ENCODE data around the gene ATG10.
A peak's percentile ranks its signal among the peaks of the same experiment; 100 is the strongest.
"Not testable (repeated sequence)": the region's sequence is repeated elsewhere in the genome, so short reads cannot be mapped to it uniquely, and the experiment has no call there.

ATG10 gene

DNA sequence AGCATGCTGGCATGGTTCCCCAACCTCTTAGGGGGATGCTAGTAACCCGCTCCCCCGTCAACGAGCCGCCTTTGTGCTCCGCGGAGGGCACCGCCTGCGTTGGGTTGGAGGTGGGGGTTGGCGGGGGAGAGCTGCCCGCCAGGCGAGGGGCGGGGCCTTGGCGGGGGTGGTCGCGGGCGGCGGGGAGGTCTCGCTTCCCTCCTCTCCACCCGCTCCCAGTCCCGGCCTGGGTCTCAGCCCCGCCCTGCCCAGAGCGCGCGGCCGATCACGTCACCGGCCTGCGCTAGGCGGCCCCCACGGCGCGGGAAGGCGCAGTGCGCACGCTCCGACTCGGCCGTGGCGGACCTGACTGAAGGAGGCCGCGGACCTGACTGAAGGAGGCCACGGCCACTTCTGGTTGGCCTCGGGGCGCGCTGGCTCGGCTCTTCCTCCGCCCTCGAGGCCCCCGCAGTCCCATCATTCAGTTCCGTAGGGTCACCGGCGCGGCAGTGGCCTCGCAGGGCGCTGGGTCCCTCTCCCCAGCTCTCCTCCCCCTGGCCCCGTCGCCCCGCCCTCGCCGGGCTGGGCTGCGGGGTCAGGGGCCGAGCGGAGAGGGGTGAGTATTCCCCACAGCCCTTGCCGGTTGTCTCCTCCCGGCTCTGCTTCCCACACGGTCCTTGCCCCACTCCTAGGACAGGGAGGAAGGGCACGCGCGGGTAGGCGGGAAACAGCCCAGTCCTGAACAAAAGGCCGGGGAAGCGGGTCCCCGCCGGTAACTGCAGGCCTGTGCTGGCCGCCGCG lies at the start of gene ATG10:
TSS of gene ATG10 (plus strand) at position 312 of the 780 bp plus-strand sequence. CDS start 15,548 bp downstream, outside the sequence.
- DNase-seq (ENCODE audit: low read depth in 3 of 3) = peak; percentile 75 to 86 (median 76)

DNA sequence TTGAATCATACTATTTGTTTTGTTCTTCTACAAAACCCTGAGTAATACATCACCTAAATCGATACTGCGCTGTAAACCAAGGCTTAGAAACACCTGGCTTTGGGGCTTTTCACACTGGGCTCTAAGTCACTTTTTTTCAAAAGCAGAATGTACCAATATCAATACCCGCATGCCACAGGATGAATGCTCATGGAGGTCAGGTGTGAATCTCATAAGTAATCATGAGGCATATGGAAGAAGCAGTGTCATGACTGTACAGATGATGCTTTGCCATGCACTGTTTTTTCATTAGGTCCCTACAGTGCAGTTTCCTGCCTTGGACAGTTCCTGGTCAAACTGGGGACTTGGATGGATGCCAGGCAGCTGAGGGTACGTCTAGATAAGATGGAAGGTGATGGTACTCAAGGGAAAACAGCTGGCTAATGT lies 49.0 kb upstream of the ATG10 start:
- no peak for DNase-seq (ENCODE audit: low read depth in 3 of 3)

DNA sequence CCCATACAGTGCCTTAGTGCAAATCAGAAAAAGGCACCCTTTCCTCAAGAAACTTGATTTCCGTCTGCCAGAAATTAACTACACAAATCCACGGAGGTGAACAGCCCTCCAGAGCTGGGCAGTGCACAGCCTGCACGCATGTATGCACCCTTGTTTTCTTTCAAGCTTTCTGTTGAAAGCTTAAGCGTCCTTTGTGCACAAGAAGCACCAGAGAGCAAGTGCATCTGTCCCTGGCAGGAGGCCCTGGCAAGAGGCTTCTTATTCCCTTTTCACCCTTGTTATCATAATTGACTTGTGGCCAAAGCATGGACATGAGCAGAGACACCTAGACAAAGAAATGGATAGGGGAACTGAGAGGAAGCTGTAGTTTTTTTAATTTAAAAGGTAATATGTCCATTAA lies 47.4 kb upstream of the ATG10 start:
- DNase-seq (ENCODE audit: low read depth in 3 of 3) = no peak

- DNase-seq (ENCODE audit: low read depth in 3 of 3) = no peak
Measured at GRCh38 chr5:81925009-81925408, 46.8 kb upstream of the ATG10 start.

- DNase-seq (ENCODE audit: low read depth in 3 of 3) = no peak
Measured at GRCh38 chr5:81925981-81926380, 45.8 kb upstream of the ATG10 start.

DNA sequence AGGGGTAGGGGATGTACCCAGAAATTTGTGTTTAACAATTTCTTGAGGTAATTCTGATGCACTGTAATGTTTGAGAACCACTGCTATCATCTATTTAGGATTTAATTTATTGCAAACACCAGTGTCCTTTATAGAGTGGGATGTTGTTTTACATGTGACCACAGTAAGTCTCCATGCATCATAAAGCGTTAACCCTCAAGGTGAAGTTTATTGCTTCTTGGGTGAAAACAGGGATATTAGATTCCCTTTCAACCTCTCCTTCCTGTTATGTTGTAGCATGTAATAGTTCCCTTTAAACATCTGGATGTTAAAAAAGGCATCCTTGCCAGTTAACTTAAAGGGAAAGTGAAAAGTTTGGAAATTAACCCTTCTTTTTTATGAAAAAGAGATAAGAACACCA lies 35.8 kb upstream of the ATG10 start:
- no peak for DNase-seq (ENCODE audit: low read depth in 3 of 3)

GRCh38 chr5:81936750-81937149 lies 35.1 kb upstream of the ATG10 start:
- DNase-seq (ENCODE audit: low read depth in 3 of 3) = no peak

GRCh38 chr5:81942746-81943145 lies 29.1 kb upstream of the ATG10 start:
- no peak for DNase-seq (ENCODE audit: low read depth in 3 of 3)

- DNase-seq (ENCODE audit: low read depth in 3 of 3) = no peak
Measured at GRCh38 chr5:81948349-81948748, 23.5 kb upstream of the ATG10 start.

DNA sequence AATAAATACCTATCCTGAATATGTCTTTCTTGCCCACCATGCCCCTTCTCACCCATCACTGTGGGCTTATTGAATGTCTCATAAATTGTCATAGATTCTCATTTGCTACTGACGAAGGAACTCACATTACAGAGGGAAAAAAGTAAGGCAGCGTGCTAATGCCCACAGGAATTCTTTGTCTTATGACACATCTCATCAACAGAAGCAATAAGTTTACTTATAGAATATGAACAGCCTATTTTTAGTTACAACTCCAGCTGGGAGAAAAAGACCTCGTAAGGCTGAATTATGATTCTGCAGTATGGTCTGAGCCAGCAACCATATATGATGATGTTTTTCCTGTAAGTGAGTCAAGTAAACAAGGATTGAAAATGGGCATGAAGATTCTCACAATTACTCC lies 22.4 kb upstream of the ATG10 start:
- no peak for DNase-seq (ENCODE audit: low read depth in 3 of 3)

GRCh38 chr5:81950996-81951395 lies 20.8 kb upstream of the ATG10 start:
- no peak for DNase-seq (ENCODE audit: low read depth in 3 of 3)

DNA sequence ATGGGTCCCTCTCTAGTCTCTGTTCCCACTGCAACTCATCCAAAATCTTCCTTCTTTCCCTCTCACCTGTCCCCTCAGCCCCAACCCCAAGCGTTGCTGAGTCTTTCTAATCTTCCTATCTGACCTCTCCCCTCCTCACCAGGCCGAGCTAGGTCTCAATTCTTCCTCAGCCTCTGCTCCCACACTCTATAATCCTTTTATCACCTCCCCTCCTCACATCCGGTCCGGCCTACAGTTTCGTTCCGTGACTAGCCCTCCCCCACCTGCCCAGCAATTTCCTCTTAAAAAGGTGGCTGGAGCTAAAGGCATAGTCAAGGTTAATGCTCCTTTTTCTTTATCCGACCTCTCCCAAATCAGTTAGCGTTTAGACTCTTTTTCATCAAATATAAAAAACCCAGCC lies 17.0 kb upstream of the ATG10 start:
- not testable (repeated sequence) for DNase-seq (ENCODE audit: low read depth in 3 of 3)

- DNase-seq (ENCODE audit: low read depth in 3 of 3) = not testable (repeated sequence)
Measured at GRCh38 chr5:81958129-81958528, 13.7 kb upstream of the ATG10 start.

DNA sequence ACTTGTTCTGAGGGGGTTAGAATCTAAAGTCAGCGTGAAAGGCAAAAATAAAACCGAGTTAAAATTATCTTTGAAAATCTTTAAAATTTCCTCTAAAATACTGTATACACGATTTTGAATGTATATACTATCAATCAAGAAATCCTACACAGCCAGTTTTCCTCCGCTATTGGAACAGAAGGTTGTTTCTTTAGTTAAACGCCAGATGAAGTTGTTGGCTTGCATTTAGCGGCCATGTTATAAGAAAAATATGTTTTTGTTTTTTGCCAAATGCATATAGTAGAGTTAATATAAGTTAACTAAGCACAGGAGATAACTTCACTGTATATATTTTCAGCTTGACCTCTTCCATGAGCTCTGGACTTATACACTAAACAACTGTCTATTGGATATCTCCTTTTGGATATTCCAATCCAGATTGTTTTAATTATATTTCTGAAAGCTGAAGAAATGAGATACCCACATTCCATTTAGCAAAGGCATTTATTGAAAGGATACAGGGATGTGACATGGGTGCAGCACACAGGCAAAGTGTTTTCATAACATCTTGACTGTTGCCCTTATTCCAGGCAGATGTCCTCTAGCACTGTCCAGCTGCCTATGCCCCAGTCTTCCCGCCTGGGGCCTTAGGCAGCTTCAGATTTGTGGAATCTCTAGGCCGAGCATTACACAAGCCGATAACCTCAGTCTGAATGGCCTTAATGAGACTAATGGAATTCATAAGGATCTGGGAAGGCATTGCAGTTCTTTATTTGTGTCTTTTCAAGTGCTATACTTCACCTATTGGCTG lies 10.0 kb upstream of the ATG10 start:
- DNase-seq (ENCODE audit: low read depth in 3 of 3) = no peak

DNA sequence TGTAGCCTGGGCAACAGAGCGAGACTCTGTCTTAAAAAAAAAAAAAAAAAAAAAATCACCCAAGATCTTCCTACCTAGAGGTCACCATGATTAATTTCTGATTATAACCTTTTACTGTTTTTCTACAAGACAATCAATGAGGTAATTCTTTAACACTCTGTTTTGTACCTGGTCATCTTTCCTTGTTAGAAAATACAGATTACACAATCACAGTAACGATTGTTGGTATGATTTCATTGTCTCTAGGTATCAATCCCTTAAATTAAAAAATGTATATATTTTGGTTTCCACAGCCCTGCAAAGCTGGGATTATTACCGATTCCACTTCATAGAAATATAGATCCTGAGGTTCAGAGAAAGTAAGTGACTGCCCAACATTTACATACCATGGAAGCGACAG lies 8.3 kb upstream of the ATG10 start:
- no peak for DNase-seq (ENCODE audit: low read depth in 3 of 3)

DNA sequence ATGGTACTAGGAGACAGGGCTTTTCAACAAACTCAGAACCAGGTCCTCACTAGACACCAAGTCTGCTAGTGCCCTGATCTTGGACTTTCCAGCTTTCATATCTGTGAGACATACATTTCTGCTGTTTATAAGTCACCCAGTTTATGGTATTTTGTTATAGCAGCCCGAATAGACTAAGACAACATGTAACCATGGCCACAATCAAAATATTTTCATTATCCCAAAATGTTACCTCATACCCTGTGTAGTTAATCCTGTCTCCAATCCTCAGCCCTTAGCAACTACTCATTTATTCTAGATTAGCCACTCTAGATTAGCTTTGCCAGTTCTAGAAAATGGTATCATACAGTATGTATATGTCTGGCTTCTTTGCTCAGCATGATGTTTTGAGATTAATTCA lies 6.3 kb upstream of the ATG10 start:
- no peak for DNase-seq (ENCODE audit: low read depth in 3 of 3)

- DNase-seq (ENCODE audit: low read depth in 3 of 3) = no peak
Measured at GRCh38 chr5:81969226-81969625, 2.6 kb upstream of the ATG10 start.

GRCh38 chr5:81969912-81970311 lies 1.9 kb upstream of the ATG10 start:
- no peak for DNase-seq (ENCODE audit: low read depth in 3 of 3)

- peak in 1 of 3 donors; percentile 4 for DNase-seq (ENCODE audit: low read depth in 3 of 3)
Measured at GRCh38 chr5:81971111-81971711, 612 bp upstream of the ATG10 start.

DNA sequence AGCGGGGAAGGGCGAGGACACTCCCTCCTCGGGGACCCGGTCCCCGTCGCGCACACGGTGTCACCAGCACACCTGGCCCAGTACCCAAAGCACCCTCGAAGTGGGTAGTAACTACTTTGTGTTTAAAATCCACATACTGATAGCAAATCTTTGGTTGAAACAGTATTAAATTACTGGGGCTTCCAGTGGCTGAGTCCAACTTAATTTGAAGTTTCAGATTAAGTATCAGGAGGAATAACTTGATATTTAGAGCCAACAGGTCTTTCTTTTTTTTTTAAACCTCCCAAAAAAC lies 615 bp downstream of the ATG10 start:
- no peak for DNase-seq (ENCODE audit: low read depth in 3 of 3)

DNA sequence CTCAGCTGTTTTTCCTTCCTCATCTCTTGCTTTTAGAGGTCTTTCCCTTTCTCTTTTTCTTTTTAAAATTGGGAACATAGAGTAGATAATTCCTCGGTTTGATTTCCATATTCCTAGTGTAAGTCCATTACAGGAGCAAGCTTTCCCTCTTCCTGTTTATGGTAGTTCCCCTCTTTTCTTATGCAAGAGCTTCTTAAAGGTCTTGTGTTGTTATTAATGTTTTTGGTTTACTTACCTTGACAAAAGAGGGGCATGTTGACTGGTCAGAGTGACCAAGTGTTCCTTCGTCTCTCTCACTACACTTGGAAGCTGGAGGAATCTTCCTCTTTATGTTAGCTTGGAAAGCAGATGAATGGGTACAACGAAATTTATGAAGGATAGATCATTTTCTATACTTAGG lies 8.3 kb downstream of the ATG10 start:
- DNase-seq (ENCODE audit: low read depth in 3 of 3) = no peak

DNA sequence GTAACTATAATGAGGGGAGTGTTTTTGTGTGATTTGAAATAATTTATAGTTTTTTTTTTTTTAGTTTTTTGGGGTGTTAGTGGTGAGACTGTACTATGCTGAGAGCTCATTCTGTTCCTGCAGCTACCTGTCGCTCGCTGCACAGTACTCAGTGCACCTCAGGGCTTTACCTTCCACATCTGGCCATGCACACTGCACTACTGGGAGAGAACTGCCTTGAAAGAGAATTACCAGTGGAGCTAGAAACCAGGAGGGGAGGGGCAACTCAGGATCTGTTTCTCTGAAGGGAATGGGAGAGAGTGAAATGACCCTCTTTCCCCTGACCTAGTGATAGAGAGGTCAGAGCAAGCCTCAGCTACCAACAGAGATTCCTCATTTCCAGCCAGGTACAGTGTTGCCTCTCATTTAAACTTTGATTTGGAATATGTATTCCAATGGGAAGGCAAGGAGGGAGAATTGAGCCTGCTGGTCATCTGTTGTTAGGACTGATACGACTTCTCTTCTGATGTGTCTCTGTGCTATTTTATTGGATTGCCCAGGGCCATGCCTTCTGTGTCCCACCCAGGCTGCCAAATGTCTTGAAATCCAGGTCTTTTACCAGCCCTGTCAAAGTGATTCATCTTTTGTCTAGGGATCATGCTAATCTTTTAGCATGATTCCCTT lies 8.9 kb downstream of the ATG10 start:
- DNase-seq (ENCODE audit: low read depth in 3 of 3) = no peak
